ENCODE measurements around the gene ENOX1. TPM values are rescaled to one million over a fixed set of nuclear protein-coding genes. Genes with fewer than 3 reads are reported as not detected.

ENOX1 gene
- total and polyA plus RNA-seq, 2 donors (not counting 3 experiments of a cell fraction or from before 2014, with no cell fraction given), result 0.17 to 0.97 TPM

- Histone ChIP-seq H3K79me2 (ENCODE audit: control insufficient read depth, insufficient read depth, low read length) (no peaks in the 10 kb centered on the region), H3K4me2 (ENCODE audit: insufficient read depth, low read length) (no peak overlapping the region), H3K36me3 (ENCODE audit: control insufficient read depth in 2 of 2, extremely low read depth in 1 of 2, insufficient read depth in 2 of 2, low read length in 2 of 2) (no peaks in the 10 kb centered on the region), H3K27me3 (ENCODE audit: control insufficient read depth in 2 of 2, insufficient read depth in 2 of 2, low read length in 2 of 2) (no peaks in the 10 kb centered on the region), H3K9ac (replicated peaks; ENCODE audit: extremely low read depth, insufficient read depth, low read length) (no peak overlapping the region), H2AFZ (ENCODE audit: low read depth, low read length) (no peak overlapping the region), H3K27ac (ENCODE audit: insufficient read depth, low read depth, low read length) (no peak overlapping the region), H3K9me1 (replicated peaks; ENCODE audit: control insufficient read depth, extremely low read depth, insufficient read depth, low read length) (no peaks in the 10 kb centered on the region), H3K4me3 (replicated peaks in 1 of 3; ENCODE audit: insufficient read depth in 1 of 3, low read depth in 1 of 3, low read length in 3 of 3) (no peak overlapping the region), H3K4me1 (ENCODE audit: control insufficient read depth, extremely low read depth, insufficient read depth, low read length) (no peaks in the 10 kb centered on the region), H4K20me1 (replicated peaks; ENCODE audit: control insufficient read depth, extremely low read depth, insufficient read depth, low read length) (no peaks in the 10 kb centered on the region), H3K9me3 (replicated peaks; ENCODE audit: control insufficient read depth, insufficient read depth, low read length) (no peaks in the 10 kb centered on the region)
- TF ChIP-seq MAX (IDR thresholded peaks at IDR 0.05; ENCODE audit: insufficient read depth, insufficient read length) (no peak), MYC (IDR thresholded peaks at IDR 0.05; ENCODE audit: low read depth, low read length) (no peak), JUN (IDR thresholded peaks at IDR 0.05; ENCODE audit: borderline replicate concordance, insufficient read depth, insufficient read length, low read depth) (no peak), FOS (IDR thresholded peaks at IDR 0.05; ENCODE audit: borderline replicate concordance, insufficient read depth, low read length) (no peak), EZH2 (IDR thresholded peaks at IDR 0.05; ENCODE audit: borderline replicate concordance, low read depth, low read length, severe bottlenecking) (no peak), POLR2A (IDR thresholded peaks at IDR 0.05; ENCODE audit: low read depth, low read length) (no peak), GATA2 (IDR thresholded peaks at IDR 0.05; ENCODE audit: insufficient read depth, insufficient read length, low read depth, low read length) (no peak), POLR2AphosphoS5 (IDR thresholded peaks at IDR 0.05; ENCODE audit: insufficient read depth, low read depth, low read length) (no peak)
- TF ChIP-seq, protein P1, sequence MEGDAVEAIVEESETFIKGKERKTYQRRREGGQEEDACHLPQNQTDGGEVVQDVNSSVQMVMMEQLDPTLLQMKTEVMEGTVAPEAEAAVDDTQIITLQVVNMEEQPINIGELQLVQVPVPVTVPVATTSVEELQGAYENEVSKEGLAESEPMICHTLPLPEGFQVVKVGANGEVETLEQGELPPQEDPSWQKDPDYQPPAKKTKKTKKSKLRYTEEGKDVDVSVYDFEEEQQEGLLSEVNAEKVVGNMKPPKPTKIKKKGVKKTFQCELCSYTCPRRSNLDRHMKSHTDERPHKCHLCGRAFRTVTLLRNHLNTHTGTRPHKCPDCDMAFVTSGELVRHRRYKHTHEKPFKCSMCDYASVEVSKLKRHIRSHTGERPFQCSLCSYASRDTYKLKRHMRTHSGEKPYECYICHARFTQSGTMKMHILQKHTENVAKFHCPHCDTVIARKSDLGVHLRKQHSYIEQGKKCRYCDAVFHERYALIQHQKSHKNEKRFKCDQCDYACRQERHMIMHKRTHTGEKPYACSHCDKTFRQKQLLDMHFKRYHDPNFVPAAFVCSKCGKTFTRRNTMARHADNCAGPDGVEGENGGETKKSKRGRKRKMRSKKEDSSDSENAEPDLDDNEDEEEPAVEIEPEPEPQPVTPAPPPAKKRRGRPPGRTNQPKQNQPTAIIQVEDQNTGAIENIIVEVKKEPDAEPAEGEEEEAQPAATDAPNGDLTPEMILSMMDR (IDR thresholded peaks at IDR 0.05; ENCODE audit: extremely low read depth in 1 of 2, insufficient read depth in 1 of 2, low read depth in 1 of 2, low read length in 2 of 2), result no peak
- dilution Hi-C loops (cut with MboI; ENCODE audit: extremely low pct_ligation_motif_present, low sequenced_read_pairs), result no loop called here
- DNase-seq (ENCODE audit: low read depth, low spot score) (no peak), FAIRE-seq (no peak)
- intact Hi-C loops (cut with micrococcal nuclease), result no loop called here
- CTCF ChIA-PET, result no interaction called here
- POLR2A ChIA-PET, result no interaction called here
- BruUV-seq (replicated peaks), result no TSS peak
Measured at GRCh38 chr13:43258771-43259170, 528.0 kb downstream of the ENOX1 start.
